ENCODE results near the gene HOXA3.

The HOXA3 gene

GRCh38 chr7:27169658-27170425, 17.5 kb upstream of the HOXA3 start:
- H3K27ac Mint-ChIP-seq, result no peak overlapping the region
- H3K27me3 Mint-ChIP-seq, result peaks cover 93% of the 10 kb centered on the region
- peaks cover 71% of the 10 kb centered on the region for H3K4me1 Mint-ChIP-seq (ENCODE audit: low read depth)
- no peaks in the 10 kb centered on the region for H3K36me3 Mint-ChIP-seq (ENCODE audit: low read depth)
- H3K4me3 Mint-ChIP-seq, result peak overlapping the region; percentile 61
- intact Hi-C loops (cut with micrococcal nuclease), result loop anchor here (5.0 to 10.0 kb wide), 3 partner anchors 1095 to 1308 kb away; no protein-coding TSS in a partner anchor
- H3K9me3 Mint-ChIP-seq, result no peaks in the 10 kb centered on the region

GRCh38 chr7:27168265-27168947, 16.0 kb upstream of the HOXA3 start:
- peaks cover 94% of the 10 kb centered on the region for H3K27me3 Mint-ChIP-seq
- no peaks in the 10 kb centered on the region for H3K9me3 Mint-ChIP-seq
- peaks cover 82% of the 10 kb centered on the region for H3K4me1 Mint-ChIP-seq (ENCODE audit: low read depth)
- no peaks in the 10 kb centered on the region for H3K36me3 Mint-ChIP-seq (ENCODE audit: low read depth)
- no peak overlapping the region for H3K4me3 Mint-ChIP-seq
- intact Hi-C loops (cut with micrococcal nuclease), result loop anchor here (5.0 to 10.0 kb wide), 3 partner anchors 1094 to 1306 kb away; no protein-coding TSS in a partner anchor
- no peak overlapping the region for H3K27ac Mint-ChIP-seq

GRCh38 chr7:27167916-27168264, 15.5 kb upstream of the HOXA3 start:
- H3K36me3 Mint-ChIP-seq (ENCODE audit: low read depth), result no peaks in the 10 kb centered on the region
- no peaks in the 10 kb centered on the region for H3K9me3 Mint-ChIP-seq
- intact Hi-C loops (cut with micrococcal nuclease), result loop anchor here (5.0 to 10.0 kb wide), 3 partner anchors 1093 to 1306 kb away; no protein-coding TSS in a partner anchor
- H3K27me3 Mint-ChIP-seq, result peaks cover 93% of the 10 kb centered on the region
- H3K4me3 Mint-ChIP-seq, result no peak overlapping the region
- H3K27ac Mint-ChIP-seq, result no peak overlapping the region
- H3K4me1 Mint-ChIP-seq (ENCODE audit: low read depth), result peaks cover 79% of the 10 kb centered on the region

GRCh38 chr7:27166531-27167505, 14.4 kb upstream of the HOXA3 start:
- no peaks in the 10 kb centered on the region for H3K9me3 Mint-ChIP-seq
- no peak overlapping the region for H3K27ac Mint-ChIP-seq
- peaks cover 73% of the 10 kb centered on the region for H3K4me1 Mint-ChIP-seq (ENCODE audit: low read depth)
- H3K36me3 Mint-ChIP-seq (ENCODE audit: low read depth), result no peaks in the 10 kb centered on the region
- intact Hi-C loops (cut with micrococcal nuclease), result loop anchor here (5.0 to 10.0 kb wide), 3 partner anchors 1092 to 1305 kb away; no protein-coding TSS in a partner anchor
- H3K27me3 Mint-ChIP-seq, result peaks cover 90% of the 10 kb centered on the region
- peak overlapping the region; percentile 74 for H3K4me3 Mint-ChIP-seq

GRCh38 chr7:27165996-27166530, 13.7 kb upstream of the HOXA3 start:
- Mint-ChIP-seq H3K36me3 (ENCODE audit: low read depth) (no peaks in the 10 kb centered on the region), H3K4me1 (ENCODE audit: low read depth) (peaks cover 69% of the 10 kb centered on the region), H3K4me3 (peak overlapping the region; percentile 71), H3K27me3 (peaks cover 85% of the 10 kb centered on the region), H3K9me3 (no peaks in the 10 kb centered on the region), H3K27ac (no peak overlapping the region)
- intact Hi-C loops (cut with micrococcal nuclease), result loop anchor here (5.0 to 10.0 kb wide), 3 partner anchors 1091 to 1304 kb away; no protein-coding TSS in a partner anchor

- H3K27ac Mint-ChIP-seq, result peak within 1 kb of the TSS; percentile 15
Observed at GRCh38 chr7:27165089-27165995, 13.0 kb upstream of the HOXA3 start, which contains the start of gene HOXA9. HOXA9 (minus strand) TSS chr7:27165537; CDS start chr7:27165457, 80 bp downstream.

GRCh38 chr7:27164367-27165088, 12.1 kb upstream of the HOXA3 start:
- Mint-ChIP-seq H3K4me1 (ENCODE audit: low read depth) (peaks cover 71% of the 10 kb centered on the region), H3K27me3 (peaks cover 87% of the 10 kb centered on the region), H3K27ac (peak overlapping the region; percentile 15), H3K9me3 (no peaks in the 10 kb centered on the region), H3K4me3 (peak overlapping the region; percentile 71), H3K36me3 (ENCODE audit: low read depth) (no peaks in the 10 kb centered on the region)
- intact Hi-C loops (cut with micrococcal nuclease), result loop anchor here (5.0 to 10.0 kb wide), 5 partner anchors 312 to 1302 kb away; no protein-coding TSS in a partner anchor

More at GRCh38 chr7:27165089-27165995, 13.0 kb upstream of the HOXA3 start, which contains the start of gene HOXA9:
- H3K9me3 Mint-ChIP-seq, result no peaks in the 10 kb centered on the region
- intact Hi-C loops (cut with micrococcal nuclease), result loop anchor here (5.0 to 10.0 kb wide), 3 partner anchors 1091 to 1303 kb away; no protein-coding TSS in a partner anchor
- H3K4me1 Mint-ChIP-seq (ENCODE audit: low read depth), result peaks cover 71% of the 10 kb centered on the region
- H3K27me3 Mint-ChIP-seq, result peaks cover 86% of the 10 kb centered on the region
- H3K36me3 Mint-ChIP-seq (ENCODE audit: low read depth), result no peaks in the 10 kb centered on the region
- peak within 1 kb of the TSS; percentile 71 for H3K4me3 Mint-ChIP-seq

- Mint-ChIP-seq H3K27ac (peak overlapping the region; percentile 15), H3K4me1 (ENCODE audit: low read depth) (peaks cover 70% of the 10 kb centered on the region), H3K27me3 (peaks cover 87% of the 10 kb centered on the region), H3K4me3 (peak overlapping the region; percentile 71), H3K9me3 (no peaks in the 10 kb centered on the region), H3K36me3 (ENCODE audit: low read depth) (no peaks in the 10 kb centered on the region)
- intact Hi-C loops (cut with micrococcal nuclease), result loop anchor here (5.0 to 10.0 kb wide), 4 partner anchors 312 to 1269 kb away; no protein-coding TSS in a partner anchor
Observed at GRCh38 chr7:27164045-27164366, 11.6 kb upstream of the HOXA3 start.

GRCh38 chr7:27163288-27164044, 11.1 kb upstream of the HOXA3 start:
- H3K27ac Mint-ChIP-seq, result no peak overlapping the region
- H3K4me1 Mint-ChIP-seq (ENCODE audit: low read depth), result peaks cover 69% of the 10 kb centered on the region
- peaks cover 87% of the 10 kb centered on the region for H3K27me3 Mint-ChIP-seq
- peak overlapping the region; percentile 71 for H3K4me3 Mint-ChIP-seq
- intact Hi-C loops (cut with micrococcal nuclease), result loop anchor here (5.0 to 10.0 kb wide), 4 partner anchors 311 to 1269 kb away; no protein-coding TSS in a partner anchor
- no peaks in the 10 kb centered on the region for H3K9me3 Mint-ChIP-seq
- no peaks in the 10 kb centered on the region for H3K36me3 Mint-ChIP-seq (ENCODE audit: low read depth)

GRCh38 chr7:27162561-27163287, 10.3 kb upstream of the HOXA3 start:
- Mint-ChIP-seq H3K4me1 (ENCODE audit: low read depth) (peaks cover 69% of the 10 kb centered on the region), H3K9me3 (no peaks in the 10 kb centered on the region), H3K4me3 (no peak overlapping the region), H3K27ac (no peak overlapping the region), H3K36me3 (ENCODE audit: low read depth) (no peaks in the 10 kb centered on the region), H3K27me3 (peaks cover 87% of the 10 kb centered on the region)
- intact Hi-C loops (cut with micrococcal nuclease), result loop anchor here (5.0 to 10.0 kb wide), 4 partner anchors 310 to 1268 kb away; no protein-coding TSS in a partner anchor

All from dendritic cell treated with granulocyte-macrophage colony-stimulating factor and Interleukin-4, amounts not matched to agents 40 ng/mL and 50 ng/mL, for 4 days (primary cell).